IMR-90 (cell line): ENCODE measurements around the gene CTPS2. TPM values are rescaled to one million over a fixed set of nuclear protein-coding genes. Genes with fewer than 3 reads are reported as not detected.

Experiments used
- ATAC-seq: fragments of 200-7000 bp; cut with Tn5 transposase; 2 replicates; pipeline ENCODE4 v1.9.1; 2020; ENCODE audit warnings: low read depth, mild to moderate bottlenecking, moderate library complexity
- BruUV-seq: library from RNA; stranded (reverse); fragments of 400-500 nt; replicated peaks from 2 replicates; lab custom pipeline; 2021; lab: Mats Ljungman, UMichigan
- CTCF ChIA-PET: fragments of 300-600 bp; formaldehyde crosslinking; extraction: SDS; loops from one replicate; lab custom pipeline; 2021; ENCODE audit warnings: antibody characterized with exemption; lab: Yijun Ruan, JAX
- POLR2A ChIA-PET: fragments of 300-600 bp; sonication (Branson Sonifier 250); formaldehyde crosslinking; loops from one replicate; lab custom pipeline; 2022; ENCODE audit warnings: antibody characterized with exemption; ENCODE audit not compliant: unreplicated experiment; lab: Charles Lee
- DNase-seq: peaks from one replicate; pipeline ENCODE4 v3.0.0; 2013
- H2AFZ ChIP-seq: replicated peaks from 2 replicates; pipeline ENCODE3; 2013; ENCODE audit warnings: low read length, mild to moderate bottlenecking; ENCODE audit not compliant: poor library complexity
- H2AK5ac ChIP-seq: 2 replicates; pipeline ENCODE4 v1.6.1; 2013; ENCODE audit warnings: low read depth, low read length, inconsistent platforms
- H2AK9ac ChIP-seq: replicated peaks from 2 replicates; pipeline ENCODE3; 2013; ENCODE audit warnings: mild to moderate bottlenecking, low read depth, low read length, moderate library complexity; ENCODE audit not compliant: poor library complexity
- H2BK120ac ChIP-seq: 2 replicates; pipeline ENCODE4 v1.6.1; 2013; ENCODE audit warnings: low read depth, low read length, inconsistent platforms
- H2BK15ac ChIP-seq: 3 replicates; pipeline ENCODE4 v1.6.1; 2013; ENCODE audit warnings: low read depth, low read length, inconsistent platforms
- H2BK20ac ChIP-seq: 2 replicates; pipeline ENCODE4 v1.6.1; 2013; ENCODE audit warnings: low read depth, mild to moderate bottlenecking, inconsistent platforms, low read length, moderate library complexity
- H2BK5ac ChIP-seq: 2 replicates; pipeline ENCODE4 v1.6.1; 2013; ENCODE audit warnings: mild to moderate bottlenecking, low read depth, low read length, inconsistent platforms; ENCODE audit not compliant: poor library complexity, severe bottlenecking
- H3K14ac ChIP-seq: replicated peaks from 2 replicates; pipeline ENCODE4 v1.6.1; 2013; ENCODE audit warnings: low read depth, low read length, inconsistent platforms
- H3K18ac ChIP-seq: 2 replicates; pipeline ENCODE4 v1.6.1; 2013; ENCODE audit warnings: low read depth, low read length, control low read depth
- H3K23ac ChIP-seq: 2 replicates; pipeline ENCODE4 v1.6.1; 2013; ENCODE audit warnings: low read depth, low read length, inconsistent platforms
- H3K27ac ChIP-seq: 2 replicates; pipeline ENCODE4 v1.5.1; 2013; ENCODE audit warnings: mild to moderate bottlenecking, control low read depth, low read length; ENCODE audit not compliant: insufficient read depth
- H3K27me3 ChIP-seq: 2 replicates; pipeline ENCODE4 v1.6.1; 2013; ENCODE audit warnings: low read length; ENCODE audit not compliant: control insufficient read depth, insufficient read depth
- H3K36me3 ChIP-seq: 2 replicates; pipeline ENCODE4 v1.6.1; 2013; ENCODE audit warnings: low read length, mixed read lengths; ENCODE audit not compliant: control insufficient read depth, insufficient read depth
- H3K4ac ChIP-seq: 2 replicates; pipeline ENCODE4 v1.6.1; 2013; ENCODE audit warnings: low read depth, low read length, inconsistent platforms
- H3K4me1 ChIP-seq: 2 replicates; pipeline ENCODE4 v1.6.1; 2013; ENCODE audit warnings: low read length, mixed read lengths; ENCODE audit not compliant: control insufficient read depth, insufficient read depth
- H3K4me2 ChIP-seq: 2 replicates; pipeline ENCODE4 v1.6.1; 2013; ENCODE audit warnings: low read depth, mild to moderate bottlenecking, control low read depth, low read length, moderate library complexity
- H3K4me3 ChIP-seq: 2 replicates; pipeline ENCODE4 v1.5.1; 2013; ENCODE audit warnings: low read depth, mild to moderate bottlenecking, control low read depth, low read length, moderate library complexity; ENCODE audit not compliant: insufficient read depth
- H3K56ac ChIP-seq: 2 replicates; pipeline ENCODE4 v1.6.1; 2013; ENCODE audit warnings: low read length, inconsistent platforms; ENCODE audit not compliant: insufficient read depth; ENCODE audit errors: extremely low read depth
- H3K79me1 ChIP-seq, 2 experiments: 2 replicates each; pipeline ENCODE4 v1.6.1; 2013; ENCODE audit warnings: low read length in 2 of 2, inconsistent platforms in 1 of 2, low read depth in 1 of 2
- H3K9ac ChIP-seq: 2 replicates; pipeline ENCODE4 v1.6.1; 2013; ENCODE audit warnings: low read depth, low read length, control low read depth
- H3K9me1 ChIP-seq: 2 replicates; pipeline ENCODE4 v1.6.1; 2013; ENCODE audit warnings: low read length, inconsistent platforms; ENCODE audit not compliant: insufficient read depth
- H3K9me3 ChIP-seq: 2 replicates; pipeline ENCODE4 v1.6.1; 2013; ENCODE audit warnings: low read length; ENCODE audit not compliant: control insufficient read depth, insufficient read depth
- H4K20me1 ChIP-seq: 2 replicates; pipeline ENCODE4 v1.6.1; 2013; ENCODE audit warnings: low read length, inconsistent platforms; ENCODE audit not compliant: insufficient read depth
- H4K5ac ChIP-seq: 2 replicates; pipeline ENCODE4 v1.6.1; 2013; ENCODE audit warnings: mild to moderate bottlenecking, low read depth, low read length, control low read depth
- H4K8ac ChIP-seq, 2 experiments: 2 replicates each; pipeline ENCODE4 v1.6.1; 2013; ENCODE audit warnings: low read depth in 2 of 2, low read length in 2 of 2, control low read depth in 1 of 2, inconsistent platforms in 1 of 2
- H4K91ac ChIP-seq: 2 replicates; pipeline ENCODE4 v1.6.1; 2013; ENCODE audit warnings: low read depth, low read length, inconsistent platforms; ENCODE audit not compliant: insufficient read depth
- CEBPB ChIP-seq: IDR thresholded peaks from 2 replicates; pipeline ENCODE4 v1.6.1; 2012; ENCODE audit warnings: low read depth, low read length, improper control_type of control experiment
- CHD1 ChIP-seq: IDR thresholded peaks from 2 replicates; pipeline ENCODE4 v1.6.1; 2012; ENCODE audit warnings: low read depth, low read length, improper control_type of control experiment
- CTCF ChIP-seq: conservative IDR thresholded peaks from 2 replicates; pipeline ENCODE4 v1.5.1; 2012; ENCODE audit warnings: mild to moderate bottlenecking, low read depth, low read length, improper control_type of control experiment
- ELK1 ChIP-seq: fragments of 150-350 bp; IDR thresholded peaks from 2 replicates; pipeline ENCODE4 v1.6.1; 2016; ENCODE audit warnings: low read depth, mild to moderate bottlenecking, low read length, moderate library complexity, borderline replicate concordance
- FOS ChIP-seq: fragments of 150-350 bp; IDR thresholded peaks from 2 replicates; pipeline ENCODE4 v1.6.1; 2016; ENCODE audit warnings: low read depth, low read length
- NFE2L2 ChIP-seq: fragments of 150-350 bp; IDR thresholded peaks from 2 replicates; pipeline ENCODE4 v1.6.1; 2016; ENCODE audit warnings: low read depth, mild to moderate bottlenecking, low read length
- POLR2A ChIP-seq: IDR thresholded peaks from 2 replicates; pipeline ENCODE4 v1.6.1; 2012; ENCODE audit warnings: mild to moderate bottlenecking, low read depth, low read length
- RCOR1 ChIP-seq: IDR thresholded peaks from 2 replicates; pipeline ENCODE4 v1.6.1; 2012; ENCODE audit warnings: mild to moderate bottlenecking, low read length, improper control_type of control experiment; ENCODE audit not compliant: insufficient replicate concordance
- RFX5 ChIP-seq: IDR thresholded peaks from 2 replicates; pipeline ENCODE4 v1.8.0; 2012; ENCODE audit warnings: low read depth, mild to moderate bottlenecking, low read length, moderate library complexity
- USF2 ChIP-seq: fragments of 150-350 bp; IDR thresholded peaks from 2 replicates; pipeline ENCODE4 v1.6.1; 2017; ENCODE audit warnings: mild to moderate bottlenecking, antibody characterized with exemption, low read length, low read depth
- WGBS, 2 experiments: methylation state at CpG; one replicate each; pipeline versions ENCODE4 v1.1.5 to v1.1.7; 2013; ENCODE audit warnings: missing lambda C conversion rate in 2 of 2; ENCODE audit not compliant: insufficient read length in 1 of 2; ENCODE audit errors: extremely low coverage in 2 of 2; 5-methylcytosine and 5-hydroxymethylcytosine counted together
- dilution Hi-C: fragments of 300-500 bp; cut with HindIII; formaldehyde crosslinking; loops from one replicate; pipeline ENCODE4 v1.14.3; 2018; ENCODE audit warnings: low sequenced_read_pairs; ENCODE audit not compliant: unreplicated experiment
- in situ Hi-C: fragments of 300-500 bp; cut with MboI; formaldehyde crosslinking; loops from 3 replicates; pipeline ENCODE4 v1.14.3; 2019; ENCODE audit warnings: low sequenced_read_pairs, inconsistent platforms, mixed read lengths
- intact Hi-C: fragments of 100-400 bp; cut with micrococcal nuclease; formaldehyde crosslinking; loops from 2 replicates; pipeline ENCODE4 v1.10.0; 2022
- polyA plus RNA-seq, 3 experiments: library from polyadenylated mRNA; depleted of rRNA; stranded (reverse); fragments of >200 nt; gene quantifications; 2 replicates each; pipeline ENCODE4 v1.2.3, GENCODE V29; 2012; ENCODE audit warnings: low replicate concordance in 1 of 3
- total RNA-seq: library from RNA; depleted of rRNA; stranded (reverse); fragments of >200 nt; gene quantifications from 2 replicates; pipeline ENCODE4 v1.2.3, GENCODE V29; 2012

CTPS2 gene
- total and polyA plus RNA-seq, 2 of the 4 experiments (the other 2 are of a cell fraction), result 6.0 to 13.1 TPM

DNA sequence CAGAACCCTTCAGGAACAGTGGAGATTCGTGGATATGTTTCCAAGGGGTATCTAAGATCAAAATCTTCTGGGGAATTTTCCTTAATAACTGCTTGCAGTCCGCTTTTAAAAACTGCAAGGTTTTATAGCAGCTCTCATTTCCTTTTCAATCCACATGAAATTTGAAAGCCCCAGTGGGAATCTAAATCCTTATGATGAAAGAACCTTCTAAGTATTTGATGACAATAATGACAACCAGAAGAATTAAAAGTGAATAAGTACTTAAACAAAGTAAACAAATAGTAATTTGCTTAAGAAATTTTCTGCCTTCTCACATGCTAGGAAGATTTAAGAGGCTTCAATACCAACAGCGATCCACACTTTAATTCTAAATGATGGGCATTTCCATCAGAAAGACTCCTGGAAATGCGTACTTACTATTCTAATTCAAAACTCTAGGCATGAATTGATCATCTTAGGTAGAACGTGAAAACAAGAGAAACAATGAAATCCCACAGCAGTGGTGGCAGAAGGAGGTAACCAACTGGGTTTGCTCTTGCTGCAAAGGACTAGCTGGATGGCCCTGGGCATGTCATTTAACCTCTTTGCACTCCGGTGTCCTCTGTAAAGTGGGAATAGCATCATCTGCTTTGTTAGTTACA lies 100.1 kb downstream of the CTPS2 start:
- Histone ChIP-seq H2BK5ac (no peak overlapping the region), H3K4me2 (no peak overlapping the region), H3K18ac (no peak overlapping the region), H3K23ac (no peak overlapping the region), H3K79me1 (no peaks in the 10 kb centered on the region; a peak in 2 of 4 replicates), H3K56ac (no peak overlapping the region), H3K27me3 (0 out of 2 replicates have a peak, but pooled peaks cover 2% of the 10 kb centered on the region), H3K4me3 (no peak overlapping the region), H2AK9ac (no peak overlapping the region), H3K36me3 (peaks cover 8% of the 10 kb centered on the region), H2BK20ac (no peak overlapping the region), H3K9me1 (no peaks in the 10 kb centered on the region), H3K4ac (no peak overlapping the region), H2AFZ (no peak overlapping the region), H3K9ac (no peak overlapping the region), H2BK120ac (no peak overlapping the region), H3K27ac (no peak overlapping the region), H4K91ac (no peak overlapping the region), H4K8ac (no peak overlapping the region), H3K9me3 (no peaks in the 10 kb centered on the region), H4K20me1 (no peaks in the 10 kb centered on the region), H2AK5ac (no peak overlapping the region), H3K4me1 (no peaks in the 10 kb centered on the region; the same call in 1 of the 2 replicates), H4K5ac (no peak overlapping the region), H3K14ac (no peak overlapping the region), H2BK15ac (no peak overlapping the region)
- ChIA-PET POLR2A (no interaction called here), CTCF (no interaction called here)
- no peak for DNase-seq
- intact Hi-C loops (no loop called here), dilution Hi-C loops (no loop called here), in situ Hi-C loops (no loop called here)
- no peak for ATAC-seq
- TF ChIP-seq POLR2A, result no peak
- no peak for TF ChIP-seq NFE2L2
- no peak for TF ChIP-seq CEBPB
- TF ChIP-seq CTCF, result no peak
- TF ChIP-seq ELK1, result no peak
- TF ChIP-seq RFX5, result no peak
- no peak for TF ChIP-seq FOS
- no peak for TF ChIP-seq CHD1
- no peak for TF ChIP-seq USF2
- no peak for TF ChIP-seq RCOR1
- BruUV-seq, result no TSS peak
- no CpG with 5 or more reads among the region's 6 CpGs for WGBS, 2 experiments
